ENCODE data around the gene ISY1. TPM values are rescaled to one million over a fixed set of nuclear protein-coding genes. Genes with fewer than 3 reads are reported as not detected.
"Not testable (repeated sequence)": the region's sequence is repeated elsewhere in the genome, so short reads cannot be mapped to it uniquely, and the experiment has no call there.

Gene ISY1
- total RNA-seq, 1 donor from 2014 or later = 16.2 TPM

DNA sequence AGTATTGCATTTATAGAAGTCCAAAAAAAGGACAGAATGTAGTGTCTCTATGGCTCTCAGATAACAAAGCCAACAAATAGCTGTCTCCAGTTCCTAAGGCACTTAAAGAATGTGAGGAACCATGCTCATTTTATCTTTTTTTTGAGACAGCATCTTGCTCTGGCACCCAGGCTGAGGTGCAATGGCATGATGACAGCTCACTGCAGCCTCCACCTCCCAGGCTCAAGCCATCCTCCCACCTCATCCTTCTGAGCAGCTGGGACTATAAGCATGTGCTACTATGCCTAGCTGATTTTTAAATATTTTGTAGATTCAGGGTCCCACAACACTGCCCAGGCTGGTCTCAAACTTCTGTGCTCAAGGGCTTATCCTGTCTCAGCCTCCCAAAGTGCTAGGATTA lies 16.1 kb downstream of the ISY1 start:
- H3K27me3 ChIP-seq = no peaks in the 10 kb centered on the region
- peaks cover 0 to 54% of the 10 kb centered on the region in 2 donors for H3K36me3 ChIP-seq
- H3K4me3 ChIP-seq = no peak overlapping the region
- no peak for DNase-seq (ENCODE audit: extremely low spot score in 2 of 2)
- intact Hi-C loops (cut with DNase I) = no loop called here
- H3K27ac ChIP-seq = no peak overlapping the region
- H3K9me3 ChIP-seq = no peaks in the 10 kb centered on the region
- H3K4me1 ChIP-seq = no peaks in the 10 kb centered on the region
- TF ChIP-seq POLR2A (IDR thresholded peaks at IDR 0.05) (no peak), POLR2AphosphoS5 (IDR thresholded peaks at IDR 0.05; ENCODE audit: insufficient read depth in 1 of 2, low read depth in 1 of 2) (no peak)
- TF ChIP-seq, protein P1, sequence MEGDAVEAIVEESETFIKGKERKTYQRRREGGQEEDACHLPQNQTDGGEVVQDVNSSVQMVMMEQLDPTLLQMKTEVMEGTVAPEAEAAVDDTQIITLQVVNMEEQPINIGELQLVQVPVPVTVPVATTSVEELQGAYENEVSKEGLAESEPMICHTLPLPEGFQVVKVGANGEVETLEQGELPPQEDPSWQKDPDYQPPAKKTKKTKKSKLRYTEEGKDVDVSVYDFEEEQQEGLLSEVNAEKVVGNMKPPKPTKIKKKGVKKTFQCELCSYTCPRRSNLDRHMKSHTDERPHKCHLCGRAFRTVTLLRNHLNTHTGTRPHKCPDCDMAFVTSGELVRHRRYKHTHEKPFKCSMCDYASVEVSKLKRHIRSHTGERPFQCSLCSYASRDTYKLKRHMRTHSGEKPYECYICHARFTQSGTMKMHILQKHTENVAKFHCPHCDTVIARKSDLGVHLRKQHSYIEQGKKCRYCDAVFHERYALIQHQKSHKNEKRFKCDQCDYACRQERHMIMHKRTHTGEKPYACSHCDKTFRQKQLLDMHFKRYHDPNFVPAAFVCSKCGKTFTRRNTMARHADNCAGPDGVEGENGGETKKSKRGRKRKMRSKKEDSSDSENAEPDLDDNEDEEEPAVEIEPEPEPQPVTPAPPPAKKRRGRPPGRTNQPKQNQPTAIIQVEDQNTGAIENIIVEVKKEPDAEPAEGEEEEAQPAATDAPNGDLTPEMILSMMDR (IDR thresholded peaks at IDR 0.05) = no peak

DNA sequence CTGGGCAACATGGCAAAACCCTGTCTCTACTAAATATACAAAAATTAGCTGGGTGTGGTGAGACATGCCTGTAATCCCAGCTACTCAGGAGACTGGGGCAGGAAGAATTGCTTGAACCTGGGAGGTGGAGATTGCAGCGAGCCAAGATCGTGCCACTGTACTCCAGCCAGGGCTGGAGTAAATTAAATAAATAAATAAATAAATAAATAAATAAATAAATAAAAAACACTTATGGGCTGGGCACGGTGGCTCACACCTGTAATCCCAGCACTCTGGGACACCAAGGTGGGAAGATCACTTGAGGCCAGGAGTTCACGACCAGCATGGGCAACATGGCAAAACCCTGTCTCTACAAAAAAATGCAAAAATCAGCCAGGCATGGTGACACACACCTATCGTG lies 19.9 kb downstream of the ISY1 start:
- DNase-seq (ENCODE audit: extremely low spot score in 2 of 2); intact Hi-C loops (cut with DNase I); H3K9me3 ChIP-seq; H3K27ac ChIP-seq; H3K4me3 ChIP-seq; H3K4me1 ChIP-seq; H3K27me3 ChIP-seq: not testable (repeated sequence)
- peaks cover 0 to 74% of the 10 kb centered on the region in 2 donors for H3K36me3 ChIP-seq

DNA sequence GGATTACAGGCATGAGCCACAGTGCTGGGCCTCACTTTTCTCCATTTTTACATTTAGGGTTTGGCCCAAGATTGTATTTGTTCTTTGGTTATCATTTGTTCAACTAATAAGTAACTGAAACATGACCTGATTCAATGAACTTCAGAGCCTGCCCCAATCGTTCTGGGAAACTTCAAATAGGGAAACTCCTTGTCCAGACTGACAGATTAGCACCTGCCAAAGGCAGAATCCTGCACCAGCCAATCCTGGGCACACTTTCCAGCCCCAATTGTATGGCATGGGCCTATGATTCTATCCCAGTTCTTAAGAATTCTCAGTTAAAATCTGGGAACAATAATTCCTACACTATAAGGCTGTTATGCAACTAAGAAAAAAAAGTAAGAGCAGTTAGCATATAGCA lies 21.0 kb downstream of the ISY1 start:
- H3K27me3 ChIP-seq = no peaks in the 10 kb centered on the region
- intact Hi-C loops (cut with DNase I) = no loop called here
- no peaks in the 10 kb centered on the region for H3K4me1 ChIP-seq
- H3K4me3 ChIP-seq = no peak overlapping the region
- no peak overlapping the region for H3K27ac ChIP-seq
- no peaks in the 10 kb centered on the region for H3K9me3 ChIP-seq
- no peak for DNase-seq (ENCODE audit: extremely low spot score in 2 of 2)
- TF ChIP-seq POLR2A (IDR thresholded peaks at IDR 0.05) = no peak
- TF ChIP-seq, protein P1 (IDR thresholded peaks at IDR 0.05) = no peak
- no peak for TF ChIP-seq POLR2AphosphoS5 (IDR thresholded peaks at IDR 0.05; ENCODE audit: insufficient read depth in 1 of 2, low read depth in 1 of 2)
- H3K36me3 ChIP-seq = peaks cover 0 to 73% of the 10 kb centered on the region in 2 donors

DNA sequence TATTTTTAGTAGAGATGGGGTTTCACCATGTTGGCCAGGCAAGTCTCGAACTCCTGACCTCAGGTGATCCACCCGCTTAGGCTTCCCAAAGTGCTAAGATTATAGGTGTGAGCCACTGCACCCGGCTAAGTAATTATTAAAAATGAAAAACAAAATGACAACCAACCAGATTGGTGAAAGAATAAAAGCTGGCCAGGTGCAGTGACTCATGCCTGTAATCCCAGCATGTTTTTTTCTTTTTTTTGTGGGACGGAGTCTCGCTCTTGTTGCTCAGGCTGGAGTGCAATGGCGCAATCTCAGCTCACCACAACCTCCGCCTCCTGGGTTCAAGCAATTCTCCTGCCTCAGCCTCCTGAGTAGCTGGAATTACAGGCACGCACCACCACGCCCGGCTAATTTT lies 24.6 kb downstream of the ISY1 start:
- intact Hi-C loops (cut with DNase I); H3K4me3 ChIP-seq; H3K9me3 ChIP-seq; H3K27me3 ChIP-seq; DNase-seq (ENCODE audit: extremely low spot score in 2 of 2); H3K4me1 ChIP-seq; H3K27ac ChIP-seq: not testable (repeated sequence)
- peaks cover 0 to 89% of the 10 kb centered on the region in 2 donors for H3K36me3 ChIP-seq

DNA sequence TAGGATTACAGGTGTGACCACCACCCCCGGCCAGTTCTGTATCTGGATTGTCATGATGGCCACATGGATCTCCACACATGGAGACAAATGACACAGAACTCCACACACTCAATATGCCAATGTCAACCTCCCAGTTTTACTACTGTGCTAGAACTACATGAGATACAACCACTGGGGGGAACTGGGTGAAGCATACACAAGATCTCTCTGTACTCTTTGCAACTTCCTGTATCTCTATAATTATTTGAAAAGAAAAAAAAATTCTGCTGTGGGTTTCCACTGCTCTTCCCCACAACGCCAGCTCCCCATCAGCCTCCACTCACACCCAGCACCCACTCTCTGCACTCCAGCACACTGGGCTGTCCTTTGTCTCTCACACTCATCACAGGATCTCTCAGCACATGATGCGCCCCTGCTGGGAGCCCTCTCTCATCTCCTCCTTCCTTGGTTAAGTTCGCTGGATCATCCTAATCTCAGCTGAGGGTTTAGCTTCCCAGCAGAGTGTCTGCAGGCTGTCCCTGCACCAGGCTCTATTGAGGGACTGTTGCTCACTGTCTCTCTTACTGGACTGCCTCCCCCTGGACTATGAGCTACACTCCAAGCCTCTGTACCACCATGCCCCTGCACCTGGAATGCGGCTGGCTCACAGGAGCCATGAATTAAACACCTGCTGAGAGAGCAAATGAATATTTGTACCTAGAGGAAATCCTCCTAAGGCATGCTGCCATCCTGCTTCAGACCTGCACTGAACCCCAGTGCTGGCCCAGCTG lies 28.6 kb downstream of the ISY1 start:
- no peaks in the 10 kb centered on the region for H3K27me3 ChIP-seq
- H3K36me3 ChIP-seq = peaks cover 0 to 91% of the 10 kb centered on the region in 2 donors
- no peak overlapping the region for H3K27ac ChIP-seq
- intact Hi-C loops (cut with DNase I) = no loop called here
- no peaks in the 10 kb centered on the region for H3K4me1 ChIP-seq
- TF ChIP-seq POLR2A (IDR thresholded peaks at IDR 0.05) = no peak
- no peaks in the 10 kb centered on the region for H3K9me3 ChIP-seq
- DNase-seq (ENCODE audit: extremely low spot score in 2 of 2) = no peak
- no peak overlapping the region for H3K4me3 ChIP-seq

DNA sequence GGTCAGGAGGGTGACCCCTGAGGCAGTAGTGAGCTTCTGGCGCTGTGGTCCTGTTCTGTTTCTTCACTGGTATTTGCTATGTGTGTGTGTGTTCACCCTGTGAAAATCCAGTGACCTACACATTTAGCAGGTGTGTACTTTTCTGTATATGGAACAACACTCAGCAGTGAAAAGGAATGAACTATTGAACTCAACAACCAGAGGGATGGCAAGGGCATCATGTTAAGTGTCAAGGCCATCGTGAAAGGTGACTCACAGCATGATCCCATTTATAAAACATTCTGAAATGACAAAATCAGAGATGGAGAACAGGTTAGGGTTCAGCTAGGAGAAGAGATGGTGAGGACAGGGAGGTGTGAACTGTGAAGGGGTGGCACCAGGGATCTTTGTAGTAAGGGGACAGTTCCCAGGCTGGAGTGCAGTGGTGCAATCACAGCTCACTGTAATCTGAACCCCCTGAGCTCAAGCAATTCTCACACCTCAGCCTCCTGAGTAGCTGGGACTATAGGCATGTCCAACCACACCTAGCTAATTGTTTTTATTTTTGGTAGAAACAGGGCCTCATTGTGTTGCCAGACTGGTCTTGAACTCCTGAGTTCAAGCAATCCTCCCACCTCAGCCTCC lies 29.3 kb downstream of the ISY1 start:
- peaks cover 0 to 84% of the 10 kb centered on the region in 2 donors for H3K36me3 ChIP-seq
- no peak for DNase-seq (ENCODE audit: extremely low spot score in 2 of 2)
- intact Hi-C loops (cut with DNase I) = no loop called here
- no peak overlapping the region for H3K27ac ChIP-seq
- H3K9me3 ChIP-seq = no peaks in the 10 kb centered on the region
- TF ChIP-seq POLR2AphosphoS5 (IDR thresholded peaks at IDR 0.05; ENCODE audit: insufficient read depth in 1 of 2, low read depth in 1 of 2) (no peak), POLR2A (IDR thresholded peaks at IDR 0.05) (no peak)
- TF ChIP-seq, protein P1 (IDR thresholded peaks at IDR 0.05) = no peak
- H3K27me3 ChIP-seq = no peaks in the 10 kb centered on the region
- H3K4me1 ChIP-seq = no peaks in the 10 kb centered on the region
- H3K4me3 ChIP-seq = no peak overlapping the region
